ENCODE results near the gene CLIC3.
A peak's percentile ranks its signal among the peaks of the same experiment; 100 is the strongest.

CLIC3 gene

DNA sequence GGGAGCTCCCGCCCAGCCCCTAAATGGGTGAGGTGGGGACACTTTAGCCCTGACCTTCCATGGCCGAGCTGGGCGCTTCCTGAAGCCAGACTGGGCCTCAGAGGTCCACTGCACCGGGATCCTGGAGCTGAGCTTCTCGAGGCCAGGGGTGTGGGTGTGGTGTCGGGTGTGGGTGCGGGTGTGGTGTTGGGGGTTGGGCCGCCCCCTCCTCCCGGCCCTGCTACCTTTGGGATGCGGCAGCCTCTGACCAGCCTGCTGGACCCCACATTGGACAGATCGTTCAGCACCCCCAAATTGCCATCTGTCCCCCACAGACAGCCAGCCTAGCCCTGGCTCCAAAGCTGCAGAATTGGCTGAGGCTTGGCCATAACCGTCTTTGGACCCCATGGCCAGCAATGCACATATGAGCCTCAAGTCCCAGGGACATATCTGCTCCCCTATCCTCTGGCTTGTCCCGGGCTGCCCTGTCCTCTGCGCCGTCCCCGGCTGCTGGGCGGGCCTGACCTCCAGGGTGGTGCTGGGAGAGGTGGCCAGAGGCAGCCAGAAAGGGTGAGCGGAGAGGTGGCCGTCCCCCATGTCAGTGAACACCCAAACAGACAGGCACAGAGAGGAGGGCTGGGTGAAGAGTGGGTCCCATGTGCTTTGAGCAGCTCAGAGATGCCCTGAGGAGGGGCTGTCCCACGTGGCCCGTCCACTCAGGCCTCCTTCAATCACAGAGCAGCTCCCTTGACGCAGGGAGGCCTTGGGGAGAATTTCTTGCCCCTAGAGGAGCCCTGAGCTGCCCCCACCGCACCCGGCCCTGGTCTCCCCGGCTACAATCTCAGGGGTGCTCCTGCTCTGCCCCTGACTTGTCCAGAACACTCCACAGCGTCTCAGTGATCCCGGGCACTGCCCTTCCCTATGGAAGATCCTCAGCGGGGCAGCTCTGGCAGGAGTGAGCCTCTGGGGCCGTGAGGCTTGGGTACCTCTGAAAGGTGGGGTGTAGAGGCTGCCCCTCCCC is 22.4 kb downstream of the CLIC3 start:
- H3K4me3 ChIP-seq (ENCODE audit: low read length in 2 of 2): no peak overlapping the region
- no peak overlapping the region for H3K9ac ChIP-seq (ENCODE audit: low read depth in 1 of 2, low read length in 2 of 2)
- H3K27me3 ChIP-seq (ENCODE audit: control insufficient read depth in 2 of 2, insufficient read depth in 2 of 2, low read length in 2 of 2): no peaks in the 10 kb centered on the region
- peaks cover 0 to 12% of the 10 kb centered on the region in 2 donors for H3K4me1 ChIP-seq (ENCODE audit: control insufficient read depth in 2 of 2, insufficient read depth in 2 of 2, low read length in 2 of 2)
- no peaks in the 10 kb centered on the region for H3K9me3 ChIP-seq (ENCODE audit: control insufficient read depth in 2 of 2, low read length in 2 of 2)
- H3K27ac ChIP-seq (ENCODE audit: low read depth in 2 of 2, low read length in 2 of 2): no peak overlapping the region
- H3K36me3 ChIP-seq (ENCODE audit: control insufficient read depth in 2 of 2, insufficient read depth in 2 of 2, low read length in 2 of 2): no peaks in the 10 kb centered on the region

DNA sequence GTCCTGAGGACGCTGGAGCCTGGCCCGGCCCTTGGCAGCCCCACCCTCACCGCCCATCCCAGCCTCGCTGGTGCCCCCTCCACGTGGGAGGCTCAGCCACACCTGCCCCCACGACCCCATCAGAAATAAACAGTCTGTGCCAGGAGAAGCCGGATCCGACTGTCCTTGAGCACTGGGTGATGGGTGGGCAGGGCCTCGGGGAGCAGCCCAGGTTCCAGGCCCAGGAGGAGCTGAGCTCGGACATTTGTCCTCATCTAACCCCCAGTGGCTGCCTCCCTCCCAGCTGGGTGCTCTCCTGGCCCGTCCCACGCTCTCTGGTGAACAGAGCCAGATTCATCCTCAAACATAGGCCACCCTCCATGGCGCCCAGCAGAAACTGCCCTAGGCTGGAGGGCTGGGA is 23.6 kb downstream of the CLIC3 start:
- no peak overlapping the region for H3K4me3 ChIP-seq (ENCODE audit: low read length in 2 of 2)
- no peaks in the 10 kb centered on the region for H3K36me3 ChIP-seq (ENCODE audit: control insufficient read depth in 2 of 2, insufficient read depth in 2 of 2, low read length in 2 of 2)
- no peak overlapping the region for H3K9ac ChIP-seq (ENCODE audit: low read depth in 1 of 2, low read length in 2 of 2)
- no peaks in the 10 kb centered on the region for H3K9me3 ChIP-seq (ENCODE audit: control insufficient read depth in 2 of 2, low read length in 2 of 2)
- no peaks in the 10 kb centered on the region for H3K27me3 ChIP-seq (ENCODE audit: control insufficient read depth in 2 of 2, insufficient read depth in 2 of 2, low read length in 2 of 2)
- peaks cover 0 to 9% of the 10 kb centered on the region in 2 donors for H3K4me1 ChIP-seq (ENCODE audit: control insufficient read depth in 2 of 2, insufficient read depth in 2 of 2, low read length in 2 of 2)
- no peak overlapping the region for H3K27ac ChIP-seq (ENCODE audit: low read depth in 2 of 2, low read length in 2 of 2)

DNA sequence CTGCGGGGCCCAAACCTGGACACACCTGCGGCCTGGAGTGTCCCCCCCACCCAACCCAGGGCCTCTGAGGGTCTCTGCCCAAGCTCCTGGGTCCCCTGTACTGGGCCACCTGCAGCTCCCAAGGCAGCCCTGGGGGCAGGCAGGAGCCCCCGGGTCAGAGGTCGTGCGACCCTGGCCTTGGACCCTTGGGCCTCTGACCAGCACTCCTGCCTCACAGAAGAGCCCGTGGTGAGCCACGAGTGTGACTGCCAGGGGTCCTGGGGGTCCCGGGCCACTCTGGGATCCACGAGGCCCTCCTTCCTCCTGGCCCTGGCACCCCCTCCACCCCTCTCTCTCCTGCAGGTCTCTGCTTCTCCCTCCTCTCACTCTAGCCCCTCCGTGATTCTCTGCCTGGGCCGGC is 24.0 kb downstream of the CLIC3 start:
- Histone ChIP-seq H3K4me1 (ENCODE audit: control insufficient read depth in 2 of 2, insufficient read depth in 2 of 2, low read length in 2 of 2) (peaks cover 0 to 9% of the 10 kb centered on the region in 2 donors), H3K27me3 (ENCODE audit: control insufficient read depth in 2 of 2, insufficient read depth in 2 of 2, low read length in 2 of 2) (no peaks in the 10 kb centered on the region), H3K36me3 (ENCODE audit: control insufficient read depth in 2 of 2, insufficient read depth in 2 of 2, low read length in 2 of 2) (no peaks in the 10 kb centered on the region), H3K9ac (ENCODE audit: low read depth in 1 of 2, low read length in 2 of 2) (no peak overlapping the region), H3K27ac (ENCODE audit: low read depth in 2 of 2, low read length in 2 of 2) (no peak overlapping the region), H3K9me3 (ENCODE audit: control insufficient read depth in 2 of 2, low read length in 2 of 2) (no peaks in the 10 kb centered on the region), H3K4me3 (ENCODE audit: low read length in 2 of 2) (no peak overlapping the region)

DNA sequence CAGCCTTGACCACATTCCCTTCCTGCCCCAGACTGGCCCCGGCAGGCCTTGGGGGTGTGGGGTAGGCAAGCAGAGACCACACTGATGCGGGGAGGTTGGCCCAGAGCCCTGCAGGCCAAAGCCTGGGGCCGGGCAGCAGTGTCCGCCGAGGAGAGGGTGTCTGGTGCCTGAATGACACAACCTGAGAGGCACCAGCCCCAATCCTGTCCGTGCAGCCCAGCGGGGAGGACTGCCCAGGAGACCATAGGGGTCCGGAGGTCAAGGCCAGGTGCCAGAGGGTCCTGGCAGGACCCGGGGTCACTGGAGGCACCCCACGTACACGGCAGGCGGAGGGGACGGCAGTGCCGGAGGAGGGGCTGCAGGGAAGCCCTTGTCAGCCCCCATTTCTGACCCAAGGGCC is 24.6 kb downstream of the CLIC3 start:
- Histone ChIP-seq H3K9me3 (ENCODE audit: control insufficient read depth in 2 of 2, low read length in 2 of 2) (no peaks in the 10 kb centered on the region), H3K36me3 (ENCODE audit: control insufficient read depth in 2 of 2, insufficient read depth in 2 of 2, low read length in 2 of 2) (no peaks in the 10 kb centered on the region), H3K27me3 (ENCODE audit: control insufficient read depth in 2 of 2, insufficient read depth in 2 of 2, low read length in 2 of 2) (no peaks in the 10 kb centered on the region), H3K4me3 (ENCODE audit: low read length in 2 of 2) (no peak overlapping the region), H3K9ac (ENCODE audit: low read depth in 1 of 2, low read length in 2 of 2) (no peak overlapping the region), H3K27ac (ENCODE audit: low read depth in 2 of 2, low read length in 2 of 2) (no peak overlapping the region), H3K4me1 (ENCODE audit: control insufficient read depth in 2 of 2, insufficient read depth in 2 of 2, low read length in 2 of 2) (peaks cover 0 to 9% of the 10 kb centered on the region in 2 donors)

DNA sequence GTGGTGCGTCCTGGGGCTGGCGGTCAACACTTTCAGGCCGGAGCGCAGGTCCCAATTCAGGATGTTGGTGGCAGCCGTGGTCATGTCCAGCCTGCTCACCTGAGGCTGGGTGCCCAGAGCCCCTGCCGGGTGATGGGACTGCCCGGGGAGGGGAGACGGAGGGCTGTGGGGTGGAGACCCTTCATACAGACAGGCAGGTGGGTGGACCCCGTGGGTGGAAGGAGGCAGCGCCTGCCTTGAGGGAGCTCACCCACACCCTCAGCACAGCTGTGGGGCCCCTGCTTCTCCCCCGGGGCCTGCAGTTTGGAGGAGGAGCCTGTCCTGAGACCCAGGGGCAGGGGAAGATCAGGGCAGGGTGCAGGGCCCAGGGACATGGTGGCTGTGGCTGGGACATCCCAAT is 26.0 kb downstream of the CLIC3 start:
- H3K4me1 ChIP-seq (ENCODE audit: control insufficient read depth in 2 of 2, insufficient read depth in 2 of 2, low read length in 2 of 2): peaks cover 0 to 6% of the 10 kb centered on the region in 2 donors
- no peak overlapping the region for H3K4me3 ChIP-seq (ENCODE audit: low read length in 2 of 2)
- no peak overlapping the region for H3K27ac ChIP-seq (ENCODE audit: low read depth in 2 of 2, low read length in 2 of 2)
- no peaks in the 10 kb centered on the region for H3K27me3 ChIP-seq (ENCODE audit: control insufficient read depth in 2 of 2, insufficient read depth in 2 of 2, low read length in 2 of 2)
- H3K9me3 ChIP-seq (ENCODE audit: control insufficient read depth in 2 of 2, low read length in 2 of 2): no peaks in the 10 kb centered on the region
- no peaks in the 10 kb centered on the region for H3K36me3 ChIP-seq (ENCODE audit: control insufficient read depth in 2 of 2, insufficient read depth in 2 of 2, low read length in 2 of 2)
- no peak overlapping the region for H3K9ac ChIP-seq (ENCODE audit: low read depth in 1 of 2, low read length in 2 of 2)

DNA sequence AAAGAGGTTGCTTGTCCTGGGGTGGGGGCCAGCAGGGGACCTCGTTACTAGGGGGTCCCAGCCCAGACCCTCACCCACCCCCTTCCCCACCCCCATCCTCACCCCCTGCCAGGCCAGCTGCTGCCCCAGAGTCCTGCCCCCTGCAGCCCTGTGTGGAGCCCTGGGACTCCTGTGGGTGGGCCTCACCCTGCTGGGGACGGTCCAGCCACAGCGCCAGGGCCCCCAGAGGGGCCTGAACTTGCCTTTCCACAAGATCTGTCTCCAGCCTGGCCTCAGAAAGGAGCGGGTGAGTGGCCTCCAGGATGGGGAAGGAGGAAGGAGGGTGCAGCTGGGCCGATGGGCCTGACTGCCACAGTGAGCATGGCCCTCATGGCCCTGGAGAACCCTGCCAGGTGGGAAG is 26.6 kb downstream of the CLIC3 start:
- H3K4me1 ChIP-seq (ENCODE audit: control insufficient read depth in 2 of 2, insufficient read depth in 2 of 2, low read length in 2 of 2): peaks cover under 1 to 1% of the 10 kb centered on the region in 2 donors

DNA sequence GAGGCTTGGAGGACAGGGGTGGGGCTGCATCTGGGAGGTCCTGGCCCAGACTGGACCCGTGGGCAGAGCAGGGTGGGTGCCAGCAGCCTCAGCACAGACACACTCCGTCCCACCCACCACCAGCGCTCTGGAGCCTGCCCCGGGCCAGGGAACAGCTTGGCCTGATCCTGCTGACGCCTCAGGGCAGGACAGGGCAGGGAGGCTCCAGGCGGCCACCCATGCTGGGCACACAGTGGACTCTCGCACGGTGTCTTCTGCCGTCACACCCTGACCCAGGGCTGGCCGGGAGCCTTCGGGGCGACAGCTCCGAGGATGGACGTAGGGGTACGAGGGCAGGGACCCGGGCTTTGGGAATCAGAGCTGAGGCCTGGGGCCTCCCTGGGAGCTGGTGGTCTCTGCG is 27.2 kb downstream of the CLIC3 start:
- no peak overlapping the region for H3K4me3 ChIP-seq (ENCODE audit: low read length in 2 of 2)
- H3K9ac ChIP-seq (ENCODE audit: low read depth in 1 of 2, low read length in 2 of 2): no peak overlapping the region
- no peaks in the 10 kb centered on the region for H3K36me3 ChIP-seq (ENCODE audit: control insufficient read depth in 2 of 2, insufficient read depth in 2 of 2, low read length in 2 of 2)
- H3K9me3 ChIP-seq (ENCODE audit: control insufficient read depth in 2 of 2, low read length in 2 of 2): no peaks in the 10 kb centered on the region
- H3K27ac ChIP-seq (ENCODE audit: low read depth in 2 of 2, low read length in 2 of 2): no peak overlapping the region
- H3K4me1 ChIP-seq (ENCODE audit: control insufficient read depth in 2 of 2, insufficient read depth in 2 of 2, low read length in 2 of 2): peaks cover 5 to 7% of the 10 kb centered on the region in 2 donors
- H3K27me3 ChIP-seq (ENCODE audit: control insufficient read depth in 2 of 2, insufficient read depth in 2 of 2, low read length in 2 of 2): no peaks in the 10 kb centered on the region

More for the DNA sequence above, 26.6 kb downstream of the CLIC3 start:
- H3K27me3 ChIP-seq (ENCODE audit: control insufficient read depth in 2 of 2, insufficient read depth in 2 of 2, low read length in 2 of 2): no peaks in the 10 kb centered on the region
- no peak overlapping the region for H3K9ac ChIP-seq (ENCODE audit: low read depth in 1 of 2, low read length in 2 of 2)
- H3K9me3 ChIP-seq (ENCODE audit: control insufficient read depth in 2 of 2, low read length in 2 of 2): no peaks in the 10 kb centered on the region
- H3K4me3 ChIP-seq (ENCODE audit: low read length in 2 of 2): no peak overlapping the region
- no peak overlapping the region for H3K27ac ChIP-seq (ENCODE audit: low read depth in 2 of 2, low read length in 2 of 2)
- no peaks in the 10 kb centered on the region for H3K36me3 ChIP-seq (ENCODE audit: control insufficient read depth in 2 of 2, insufficient read depth in 2 of 2, low read length in 2 of 2)

DNA sequence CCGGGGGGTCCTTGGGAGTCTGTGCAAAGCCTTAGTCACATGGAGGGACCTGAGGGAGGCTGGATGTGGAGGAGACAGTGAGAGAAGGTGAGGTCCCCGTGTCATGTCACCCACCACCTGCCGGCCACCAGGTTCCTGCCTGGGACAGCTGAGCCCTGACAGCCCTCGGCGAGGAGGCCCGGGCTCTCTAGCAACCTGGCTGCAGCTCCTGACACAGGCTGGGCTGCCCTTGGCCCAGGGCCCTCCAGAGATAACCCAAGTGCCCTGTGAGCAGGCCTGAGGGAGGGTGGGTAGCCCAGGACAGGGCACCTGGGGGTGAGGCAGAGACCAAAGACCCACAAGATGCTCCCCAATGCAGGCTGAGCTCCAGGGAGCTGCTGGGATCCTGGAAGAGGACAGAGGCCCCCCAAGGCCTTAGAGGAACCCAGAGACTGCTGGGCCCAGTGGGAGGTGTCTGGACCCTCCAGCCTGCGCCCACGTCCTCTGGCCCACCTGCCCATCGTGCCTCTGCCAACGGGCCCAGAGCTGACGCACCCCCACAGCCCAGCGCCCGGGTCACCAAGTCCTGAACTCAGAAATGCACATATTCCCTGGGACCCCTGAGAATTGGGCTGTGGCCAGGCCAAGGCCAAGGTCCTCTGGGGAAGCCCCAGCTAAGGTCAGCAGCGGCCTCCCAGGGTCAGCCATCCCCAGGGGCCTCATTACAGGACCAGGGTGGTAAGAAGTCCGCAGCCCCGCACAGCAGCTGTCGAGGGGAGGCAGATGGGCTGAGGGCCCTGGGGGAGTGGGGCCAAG is 27.8 kb downstream of the CLIC3 start:
- Histone ChIP-seq H3K27ac (ENCODE audit: low read depth in 2 of 2, low read length in 2 of 2) (no peak overlapping the region), H3K9ac (ENCODE audit: low read depth in 1 of 2, low read length in 2 of 2) (no peak overlapping the region), H3K9me3 (ENCODE audit: control insufficient read depth in 2 of 2, low read length in 2 of 2) (no peaks in the 10 kb centered on the region), H3K27me3 (ENCODE audit: control insufficient read depth in 2 of 2, insufficient read depth in 2 of 2, low read length in 2 of 2) (no peaks in the 10 kb centered on the region), H3K4me3 (ENCODE audit: low read length in 2 of 2) (no peak overlapping the region), H3K36me3 (ENCODE audit: control insufficient read depth in 2 of 2, insufficient read depth in 2 of 2, low read length in 2 of 2) (no peaks in the 10 kb centered on the region), H3K4me1 (ENCODE audit: control insufficient read depth in 2 of 2, insufficient read depth in 2 of 2, low read length in 2 of 2) (peaks cover 8 to 10% of the 10 kb centered on the region in 2 donors)

DNA sequence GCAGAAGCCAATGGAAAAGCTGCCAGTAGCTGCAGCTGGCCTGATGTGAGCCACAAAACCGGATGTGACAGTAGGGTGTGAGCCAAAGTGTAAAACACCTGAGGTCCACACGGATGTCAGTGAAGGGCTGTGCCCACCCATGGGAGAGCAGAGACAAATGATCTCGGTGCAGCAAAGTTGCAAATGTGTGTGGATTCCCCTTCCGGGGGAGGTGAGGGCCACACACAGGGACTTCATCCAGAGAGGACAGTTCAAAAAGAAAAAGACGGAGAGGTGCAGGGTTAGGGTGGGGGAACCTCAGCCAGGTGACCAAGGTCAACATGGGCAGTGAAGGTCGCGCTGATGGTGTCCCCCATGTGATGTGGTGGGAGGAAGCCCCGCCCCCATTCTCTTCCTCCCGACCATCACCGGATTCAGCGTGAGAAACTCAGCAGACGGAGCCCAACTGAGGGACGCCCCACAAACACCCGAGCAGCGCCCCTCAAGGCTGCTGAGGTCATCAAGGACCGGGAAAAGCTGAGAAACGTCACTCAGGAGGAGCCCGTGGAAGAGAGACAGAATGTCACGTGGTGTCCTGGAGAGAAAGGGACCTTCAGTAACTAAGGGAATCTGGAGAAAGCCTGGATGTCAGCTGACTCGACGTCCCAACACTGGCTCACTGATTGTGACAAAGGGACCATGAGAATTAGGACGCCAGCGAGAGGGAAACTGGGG is 30.4 kb downstream of the CLIC3 start:
- Histone ChIP-seq H3K36me3 (ENCODE audit: control insufficient read depth in 2 of 2, insufficient read depth in 2 of 2, low read length in 2 of 2) (no peaks in the 10 kb centered on the region), H3K4me3 (ENCODE audit: low read length in 2 of 2) (peak overlapping the region in 1 of 2 donors; percentile 13), H3K9me3 (ENCODE audit: control insufficient read depth in 2 of 2, low read length in 2 of 2) (no peaks in the 10 kb centered on the region), H3K27ac (ENCODE audit: low read depth in 2 of 2, low read length in 2 of 2) (no peak overlapping the region), H3K9ac (ENCODE audit: low read depth in 1 of 2, low read length in 2 of 2) (no peak overlapping the region), H3K27me3 (ENCODE audit: control insufficient read depth in 2 of 2, insufficient read depth in 2 of 2, low read length in 2 of 2) (no peaks in the 10 kb centered on the region), H3K4me1 (ENCODE audit: control insufficient read depth in 2 of 2, insufficient read depth in 2 of 2, low read length in 2 of 2) (peaks cover 8 to 10% of the 10 kb centered on the region in 2 donors)
